ENCODE measurements around the gene CERS2.
A peak's percentile ranks its signal among the peaks of the same experiment; 100 is the strongest.

CERS2 gene

GRCh38 chr1:150976401-150976821 is 1.8 kb upstream of the CERS2 start:
- no peak overlapping the region for H3K27ac ChIP-seq (ENCODE audit: low read depth, low read length)
- H3K9ac ChIP-seq (ENCODE audit: low read length), result no peak overlapping the region
- no peaks in the 10 kb centered on the region for H3K9me3 ChIP-seq (ENCODE audit: low read length)
- no peak overlapping the region for H3K4me3 ChIP-seq (ENCODE audit: low read depth in 1 of 2, low read length in 2 of 2)
- H3K27me3 ChIP-seq (ENCODE audit: control insufficient read depth in 1 of 2, insufficient read depth in 2 of 2, low read length in 2 of 2), result no peaks in the 10 kb centered on the region
- peaks cover 35% of the 10 kb centered on the region for H3K4me1 ChIP-seq (ENCODE audit: insufficient read depth, low read length)
- no peaks in the 10 kb centered on the region for H3K36me3 ChIP-seq (ENCODE audit: insufficient read depth, low read length)

GRCh38 chr1:150973836-150974579 is 627 bp downstream of the CERS2 start:
- Histone ChIP-seq H3K4me1 (ENCODE audit: insufficient read depth, low read length) (peaks cover 45% of the 10 kb centered on the region), H3K27ac (ENCODE audit: low read depth, low read length) (peak overlapping the region; percentile 90), H3K9ac (ENCODE audit: low read length) (peak overlapping the region; percentile 92), H3K9me3 (ENCODE audit: low read length) (no peaks in the 10 kb centered on the region), H3K36me3 (ENCODE audit: insufficient read depth, low read length) (peaks cover under 1% of the 10 kb centered on the region), H3K27me3 (ENCODE audit: control insufficient read depth in 1 of 2, insufficient read depth in 2 of 2, low read length in 2 of 2) (no peaks in the 10 kb centered on the region), H3K4me3 (ENCODE audit: low read depth in 1 of 2, low read length in 2 of 2) (peak overlapping the region; percentile 84 to 96)

- peak overlapping the region; percentile 84 to 96 for H3K4me3 ChIP-seq (ENCODE audit: low read depth in 1 of 2, low read length in 2 of 2)
- peak overlapping the region; percentile 92 for H3K9ac ChIP-seq (ENCODE audit: low read length)
- peak overlapping the region; percentile 90 for H3K27ac ChIP-seq (ENCODE audit: low read depth, low read length)
- H3K4me1 ChIP-seq (ENCODE audit: insufficient read depth, low read length), result peaks cover 43% of the 10 kb centered on the region
- peaks cover 8% of the 10 kb centered on the region for H3K36me3 ChIP-seq (ENCODE audit: insufficient read depth, low read length)
- no peaks in the 10 kb centered on the region for H3K27me3 ChIP-seq (ENCODE audit: control insufficient read depth in 1 of 2, insufficient read depth in 2 of 2, low read length in 2 of 2)
- H3K9me3 ChIP-seq (ENCODE audit: low read length), result no peaks in the 10 kb centered on the region
These were observed 1.3 kb downstream of the CERS2 start for GRCh38 chr1:150973258-150973835.

- H3K27me3 ChIP-seq (ENCODE audit: control insufficient read depth in 1 of 2, insufficient read depth in 2 of 2, low read length in 2 of 2), result no peaks in the 10 kb centered on the region
- peaks cover 16% of the 10 kb centered on the region for H3K36me3 ChIP-seq (ENCODE audit: insufficient read depth, low read length)
- H3K4me3 ChIP-seq (ENCODE audit: low read depth in 1 of 2, low read length in 2 of 2), result peak overlapping the region in 1 of 2 donors; percentile 96
- H3K9me3 ChIP-seq (ENCODE audit: low read length), result no peaks in the 10 kb centered on the region
- peak overlapping the region; percentile 92 for H3K9ac ChIP-seq (ENCODE audit: low read length)
- peaks cover 43% of the 10 kb centered on the region for H3K4me1 ChIP-seq (ENCODE audit: insufficient read depth, low read length)
- H3K27ac ChIP-seq (ENCODE audit: low read depth, low read length), result peak overlapping the region; percentile 90
These were observed 2.2 kb downstream of the CERS2 start for GRCh38 chr1:150972417-150972940.

- peak overlapping the region in 1 of 2 donors; percentile 96 for H3K4me3 ChIP-seq (ENCODE audit: low read depth in 1 of 2, low read length in 2 of 2)
- H3K27me3 ChIP-seq (ENCODE audit: control insufficient read depth in 1 of 2, insufficient read depth in 2 of 2, low read length in 2 of 2), result no peaks in the 10 kb centered on the region
- peaks cover 43% of the 10 kb centered on the region for H3K4me1 ChIP-seq (ENCODE audit: insufficient read depth, low read length)
- no peaks in the 10 kb centered on the region for H3K9me3 ChIP-seq (ENCODE audit: low read length)
- peak overlapping the region; percentile 9 for H3K9ac ChIP-seq (ENCODE audit: low read length)
- H3K27ac ChIP-seq (ENCODE audit: low read depth, low read length), result no peak overlapping the region
- peaks cover 23% of the 10 kb centered on the region for H3K36me3 ChIP-seq (ENCODE audit: insufficient read depth, low read length)
These were observed 2.8 kb downstream of the CERS2 start for GRCh38 chr1:150971583-150972416.

GRCh38 chr1:150970808-150971582 is 3.6 kb downstream of the CERS2 start:
- Histone ChIP-seq H3K27ac (ENCODE audit: low read depth, low read length) (no peak overlapping the region), H3K4me3 (ENCODE audit: low read depth in 1 of 2, low read length in 2 of 2) (peak overlapping the region in 1 of 2 donors; percentile 96), H3K9ac (ENCODE audit: low read length) (no peak overlapping the region), H3K27me3 (ENCODE audit: control insufficient read depth in 1 of 2, insufficient read depth in 2 of 2, low read length in 2 of 2) (no peaks in the 10 kb centered on the region), H3K36me3 (ENCODE audit: insufficient read depth, low read length) (peaks cover 31% of the 10 kb centered on the region), H3K9me3 (ENCODE audit: low read length) (no peaks in the 10 kb centered on the region), H3K4me1 (ENCODE audit: insufficient read depth, low read length) (peaks cover 43% of the 10 kb centered on the region)

GRCh38 chr1:150969626-150970025 is 5.0 kb downstream of the CERS2 start:
- no peak overlapping the region for H3K4me3 ChIP-seq (ENCODE audit: low read depth in 1 of 2, low read length in 2 of 2)
- no peaks in the 10 kb centered on the region for H3K9me3 ChIP-seq (ENCODE audit: low read length)
- H3K36me3 ChIP-seq (ENCODE audit: insufficient read depth, low read length), result peaks cover 42% of the 10 kb centered on the region
- H3K9ac ChIP-seq (ENCODE audit: low read length), result no peak overlapping the region
- H3K4me1 ChIP-seq (ENCODE audit: insufficient read depth, low read length), result peaks cover 43% of the 10 kb centered on the region
- no peaks in the 10 kb centered on the region for H3K27me3 ChIP-seq (ENCODE audit: control insufficient read depth in 1 of 2, insufficient read depth in 2 of 2, low read length in 2 of 2)
- H3K27ac ChIP-seq (ENCODE audit: low read depth, low read length), result no peak overlapping the region

GRCh38 chr1:150968491-150968890 is 6.1 kb downstream of the CERS2 start:
- Histone ChIP-seq H3K27me3 (ENCODE audit: control insufficient read depth in 1 of 2, insufficient read depth in 2 of 2, low read length in 2 of 2) (no peaks in the 10 kb centered on the region), H3K36me3 (ENCODE audit: insufficient read depth, low read length) (peaks cover 53% of the 10 kb centered on the region), H3K4me1 (ENCODE audit: insufficient read depth, low read length) (peaks cover 39% of the 10 kb centered on the region), H3K4me3 (ENCODE audit: low read depth in 1 of 2, low read length in 2 of 2) (no peak overlapping the region), H3K9me3 (ENCODE audit: low read length) (no peaks in the 10 kb centered on the region), H3K27ac (ENCODE audit: low read depth, low read length) (no peak overlapping the region), H3K9ac (ENCODE audit: low read length) (no peak overlapping the region)

GRCh38 chr1:150967936-150968335 is 6.7 kb downstream of the CERS2 start:
- Histone ChIP-seq H3K9ac (ENCODE audit: low read length) (no peak overlapping the region), H3K27me3 (ENCODE audit: control insufficient read depth in 1 of 2, insufficient read depth in 2 of 2, low read length in 2 of 2) (no peaks in the 10 kb centered on the region), H3K27ac (ENCODE audit: low read depth, low read length) (no peak overlapping the region), H3K9me3 (ENCODE audit: low read length) (no peaks in the 10 kb centered on the region), H3K36me3 (ENCODE audit: insufficient read depth, low read length) (peaks cover 59% of the 10 kb centered on the region), H3K4me3 (ENCODE audit: low read depth in 1 of 2, low read length in 2 of 2) (no peak overlapping the region), H3K4me1 (ENCODE audit: insufficient read depth, low read length) (peaks cover 33% of the 10 kb centered on the region)

GRCh38 chr1:150966011-150966410 is 8.6 kb downstream of the CERS2 start:
- Histone ChIP-seq H3K27ac (ENCODE audit: low read depth, low read length) (no peak overlapping the region), H3K4me1 (ENCODE audit: insufficient read depth, low read length) (peaks cover 14% of the 10 kb centered on the region), H3K27me3 (ENCODE audit: control insufficient read depth in 1 of 2, insufficient read depth in 2 of 2, low read length in 2 of 2) (no peaks in the 10 kb centered on the region), H3K9me3 (ENCODE audit: low read length) (no peaks in the 10 kb centered on the region), H3K36me3 (ENCODE audit: insufficient read depth, low read length) (peaks cover 75% of the 10 kb centered on the region), H3K4me3 (ENCODE audit: low read depth in 1 of 2, low read length in 2 of 2) (no peak overlapping the region), H3K9ac (ENCODE audit: low read length) (no peak overlapping the region)

Measured in muscle layer of colon (tissue), 2 donors.